GM19023 (cell line): ENCODE results near the gene AQP11.

Experiments
- ATAC-seq: cut with Tn5 transposase; IDR thresholded peaks from one replicate; pipeline ENCODE4 v1.9.1; 2021; ENCODE audit warnings: mild to moderate bottlenecking, moderate library complexity; ENCODE audit not compliant: unreplicated experiment

Gene AQP11

DNA sequence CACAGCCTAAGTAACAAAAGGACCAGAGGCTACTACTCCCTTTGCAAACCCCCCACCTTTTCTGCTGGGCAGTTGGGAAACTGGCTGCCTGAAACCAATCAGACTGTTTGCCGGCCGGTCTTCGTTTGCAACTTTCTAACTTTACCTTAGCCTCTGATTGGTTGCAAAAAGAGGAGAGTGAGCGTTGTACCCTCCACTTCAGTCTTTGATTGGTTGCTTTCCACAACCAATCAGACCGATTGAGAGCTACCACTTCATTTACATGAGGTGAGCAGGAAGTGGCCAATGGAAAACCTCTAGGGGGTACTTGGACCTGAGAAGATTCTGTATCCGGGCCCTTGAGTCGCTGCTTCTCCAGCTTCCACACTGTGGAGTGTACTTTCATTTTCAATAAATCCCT is 66.6 kb downstream of the AQP11 start:
- no peak for ATAC-seq

DNA sequence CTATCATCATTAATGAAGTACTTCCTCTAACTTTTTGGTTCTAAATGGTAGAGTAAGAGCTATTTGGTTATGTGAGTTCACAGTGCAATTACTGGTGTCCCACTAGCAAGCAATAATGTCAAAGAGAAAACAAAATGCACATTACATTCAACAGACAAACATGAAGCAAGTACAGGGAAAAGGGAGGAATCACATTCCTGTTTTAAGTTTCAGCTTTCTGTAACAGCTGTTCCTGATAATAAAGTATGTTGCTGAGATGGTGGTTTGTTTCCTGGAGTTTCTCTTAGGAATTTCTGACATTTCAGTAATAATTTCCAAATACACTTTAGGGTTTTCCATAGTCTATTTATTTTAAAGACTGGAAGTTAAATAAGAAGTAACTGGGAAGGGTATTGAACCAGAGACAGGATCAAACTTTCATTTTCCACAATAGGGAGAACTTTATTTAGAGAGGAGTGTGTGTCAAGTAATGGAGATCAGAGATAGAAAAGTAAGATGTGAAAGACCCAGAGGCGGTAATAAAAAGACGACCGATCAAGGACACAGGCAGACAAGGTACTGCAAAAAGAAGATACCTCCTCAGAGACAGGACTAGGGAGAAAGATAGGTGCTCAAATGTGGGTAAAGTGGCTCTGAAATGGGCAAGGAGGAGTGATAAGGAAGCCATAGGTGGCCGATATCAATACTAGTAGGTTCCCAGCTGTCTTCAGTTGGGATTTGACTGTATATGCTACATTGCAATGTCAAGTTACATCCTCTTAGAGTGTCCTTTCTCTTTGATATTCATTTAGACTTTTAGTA is 68.7 kb downstream of the AQP11 start:
- no peak for ATAC-seq
